HepG2 (cell line): Measurements from ENCODE around the gene SPAG7. TPM values are rescaled to one million over a fixed set of nuclear protein-coding genes. Genes with fewer than 3 reads are reported as not detected.

ENCODE experiments used
- CREM ChIP-seq, 2 experiments: sonication (generic) in 1 of 2; formaldehyde crosslinking in 1 of 2; IDR thresholded peaks; 2 replicates each; pipeline versions ENCODE4 v1.4.0 to v1.6.1; 2016 to 2020; ENCODE audit warnings: antibody characterized with exemption in 1 of 2, mild to moderate bottlenecking in 1 of 2, missing genetic modification reagents in 1 of 2
- KDM4B ChIP-seq: sonication (generic); formaldehyde crosslinking; IDR thresholded peaks from 2 replicates; pipeline ENCODE4 v1.4.0; 2020; ENCODE audit warnings: missing genetic modification reagents
- LCORL ChIP-seq, 2 experiments: fragments of 450-650 bp in 1 of 2; sonication (generic) in 1 of 2; formaldehyde crosslinking in 1 of 2; IDR thresholded peaks; 2 replicates each; pipeline versions ENCODE4 v1.5.0 to v1.6.1; 2017 to 2020; ENCODE audit warnings: antibody characterized with exemption in 1 of 2, missing genetic modification reagents in 1 of 2
- MEF2D ChIP-seq: sonication (generic); formaldehyde crosslinking; IDR thresholded peaks from 2 replicates; pipeline ENCODE4 v1.5.1; 2020; ENCODE audit warnings: mild to moderate bottlenecking, missing genetic modification reagents
- NR2F6 ChIP-seq, 2 experiments: IDR thresholded peaks; 2 replicates each; pipeline ENCODE4 v1.6.1; 2016; ENCODE audit warnings: antibody characterized with exemption in 1 of 2, mild to moderate bottlenecking in 1 of 2
- RBM22 ChIP-seq: fragments of 200-400 bp; formaldehyde crosslinking; optimal IDR thresholded peaks from 2 replicates; pipeline ENCODE3; 2017; ENCODE audit warnings: mild to moderate bottlenecking, low read length, moderate library complexity
- RXRB ChIP-seq: IDR thresholded peaks from 2 replicates; pipeline ENCODE4 v1.6.1; 2016; ENCODE audit warnings: borderline replicate concordance, missing genetic modification reagents, missing compliant biosample characterization
- TBP ChIP-seq: sonication (generic); formaldehyde crosslinking; IDR thresholded peaks from 2 replicates; pipeline ENCODE4 v1.5.0; 2020; ENCODE audit warnings: missing genetic modification reagents
- ZKSCAN1 ChIP-seq: fragments of 150-350 bp; IDR thresholded peaks from 2 replicates; pipeline ENCODE4 v1.6.1; 2014; ENCODE audit warnings: low read length
- ZNF33A ChIP-seq: sonication (generic); formaldehyde crosslinking; IDR thresholded peaks from 2 replicates; pipeline ENCODE4 v1.5.1; 2020; ENCODE audit warnings: missing genetic modification reagents, mild to moderate bottlenecking, moderate library complexity, borderline replicate concordance
- ZNF530 ChIP-seq: sonication (generic); formaldehyde crosslinking; IDR thresholded peaks from 2 replicates; pipeline ENCODE4 v1.5.0; 2020; ENCODE audit warnings: low read depth, mild to moderate bottlenecking, missing genetic modification reagents
- polyA plus RNA-seq, 8 experiments: library from polyadenylated mRNA; depleted of rRNA in 3 of 8; stranded (reverse) in 7 of 8; unstranded in 1 of 8; fragments of >200 nt; fragmentation: Illumina TruSeq in 4 of 8; extraction: Trizol in 4 of 8; gene quantifications; 2 replicates each; pipeline versions ENCODE4 v1.2.1 to v1.2.3, GENCODE V29; 2011 to 2016; ENCODE audit warnings: low read depth in 4 of 8, missing spikeins in 1 of 8, mixed read lengths in 1 of 8; ENCODE audit not compliant: insufficient read depth in 1 of 8
- total RNA-seq, 5 experiments: library from RNA; depleted of rRNA; stranded (reverse); fragments of >200 nt; fragmentation: Illumina TruSeq; extraction: Trizol; gene quantifications; 2 replicates each; pipeline ENCODE4 v1.2.3, GENCODE V29; 2016; ENCODE audit warnings: low read depth in 1 of 5
- TF ChIP-seq, protein P1 (sequence below): sonication (generic); formaldehyde crosslinking; IDR thresholded peaks from 2 replicates; pipeline ENCODE4 v1.5.0; 2020; ENCODE audit warnings: missing genetic modification reagents
- TF ChIP-seq, protein P2 (sequence below), 2 experiments: sonication (generic) in 1 of 2; formaldehyde crosslinking in 1 of 2; IDR thresholded peaks; 2 replicates each; pipeline versions ENCODE4 v1.4.0 to v1.6.1; 2018 to 2020; ENCODE audit warnings: missing genetic modification reagents in 2 of 2, borderline replicate concordance in 1 of 2, low read depth in 1 of 2, mild to moderate bottlenecking in 1 of 2, missing biosample characterization in 1 of 2

Gene SPAG7
- total and polyA plus RNA-seq, 2 of the 13 experiments (the other 11 are each of a cell fraction or from before 2014, with no cell fraction given): 51.0 to 59.0 TPM

DNA sequence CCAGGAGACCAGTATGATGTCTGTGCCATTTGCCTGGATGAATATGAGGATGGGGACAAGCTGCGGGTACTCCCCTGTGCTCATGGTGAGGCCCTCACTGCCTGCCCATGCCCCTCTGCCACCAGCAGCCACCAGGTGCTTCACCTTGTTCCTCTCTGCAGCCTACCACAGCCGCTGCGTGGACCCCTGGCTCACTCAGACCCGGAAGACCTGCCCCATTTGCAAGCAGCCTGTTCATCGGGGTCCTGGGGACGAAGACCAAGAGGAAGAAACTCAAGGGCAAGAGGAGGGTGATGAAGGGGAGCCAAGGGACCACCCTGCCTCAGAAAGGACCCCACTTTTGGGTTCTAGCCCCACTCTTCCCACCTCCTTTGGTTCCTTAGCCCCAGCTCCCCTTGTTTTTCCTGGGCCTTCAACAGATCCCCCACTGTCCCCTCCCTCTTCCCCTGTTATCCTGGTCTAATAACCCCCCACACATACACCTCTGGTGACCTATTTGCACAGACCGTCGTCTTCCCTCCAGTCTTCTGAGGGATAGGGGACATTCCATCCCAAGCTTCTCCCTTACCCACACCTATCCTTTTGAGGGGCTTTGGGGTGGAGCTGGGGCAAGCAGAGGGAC is 23.0 kb downstream of the SPAG7 start (continued):
- TF ChIP-seq TBP: no peak
- no peak for TF ChIP-seq KDM4B
- TF ChIP-seq LCORL (IDR thresholded peaks at IDR 0.05): no peak
- TF ChIP-seq LCORL (CRISPR knock-in tag; IDR thresholded peaks at IDR 0.05): no peak
- no peak for TF ChIP-seq ZNF530
- TF ChIP-seq, protein P1, sequence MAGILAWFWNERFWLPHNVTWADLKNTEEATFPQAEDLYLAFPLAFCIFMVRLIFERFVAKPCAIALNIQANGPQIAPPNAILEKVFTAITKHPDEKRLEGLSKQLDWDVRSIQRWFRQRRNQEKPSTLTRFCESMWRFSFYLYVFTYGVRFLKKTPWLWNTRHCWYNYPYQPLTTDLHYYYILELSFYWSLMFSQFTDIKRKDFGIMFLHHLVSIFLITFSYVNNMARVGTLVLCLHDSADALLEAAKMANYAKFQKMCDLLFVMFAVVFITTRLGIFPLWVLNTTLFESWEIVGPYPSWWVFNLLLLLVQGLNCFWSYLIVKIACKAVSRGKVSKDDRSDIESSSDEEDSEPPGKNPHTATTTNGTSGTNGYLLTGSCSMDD: no peak
- no peak for TF ChIP-seq ZKSCAN1
- TF ChIP-seq ZNF33A (CRISPR knock-in tag): no peak
- TF ChIP-seq, protein P2, sequence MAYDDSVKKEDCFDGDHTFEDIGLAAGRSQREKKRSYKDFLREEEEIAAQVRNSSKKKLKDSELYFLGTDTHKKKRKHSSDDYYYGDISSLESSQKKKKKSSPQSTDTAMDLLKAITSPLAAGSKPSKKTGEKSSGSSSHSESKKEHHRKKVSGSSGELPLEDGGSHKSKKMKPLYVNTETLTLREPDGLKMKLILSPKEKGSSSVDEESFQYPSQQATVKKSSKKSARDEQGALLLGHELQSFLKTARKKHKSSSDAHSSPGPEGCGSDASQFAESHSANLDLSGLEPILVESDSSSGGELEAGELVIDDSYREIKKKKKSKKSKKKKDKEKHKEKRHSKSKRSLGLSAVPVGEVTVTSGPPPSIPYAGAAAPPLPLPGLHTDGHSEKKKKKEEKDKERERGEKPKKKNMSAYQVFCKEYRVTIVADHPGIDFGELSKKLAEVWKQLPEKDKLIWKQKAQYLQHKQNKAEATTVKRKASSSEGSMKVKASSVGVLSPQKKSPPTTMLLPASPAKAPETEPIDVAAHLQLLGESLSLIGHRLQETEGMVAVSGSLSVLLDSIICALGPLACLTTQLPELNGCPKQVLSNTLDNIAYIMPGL (CRISPR knock-in tag; IDR thresholded peaks at IDR 0.05; ENCODE audit: borderline replicate concordance in 1 of 2, low read depth in 1 of 2): no peak
- TF ChIP-seq CREM (IDR thresholded peaks at IDR 0.05): no peak
- TF ChIP-seq CREM (CRISPR knock-in tag; IDR thresholded peaks at IDR 0.05): no peak
- 0 out of 2 replicates have a peak, but pooled peaks have one; percentile 18 for TF ChIP-seq MEF2D (CRISPR knock-in tag)
- TF ChIP-seq RBM22: peak; percentile 7
- TF ChIP-seq RXRB (CRISPR knock-in tag): no peak
- TF ChIP-seq NR2F6 (IDR thresholded peaks at IDR 0.05): no peak
- TF ChIP-seq NR2F6 (CRISPR knock-in tag; IDR thresholded peaks at IDR 0.05): no peak
